ENCODE results near the gene QRICH1. TPM values are rescaled to one million over a fixed set of nuclear protein-coding genes. Genes with fewer than 3 reads are reported as not detected.

QRICH1 gene
- total RNA-seq, 1 donor from 2014 or later = 123 TPM

DNA sequence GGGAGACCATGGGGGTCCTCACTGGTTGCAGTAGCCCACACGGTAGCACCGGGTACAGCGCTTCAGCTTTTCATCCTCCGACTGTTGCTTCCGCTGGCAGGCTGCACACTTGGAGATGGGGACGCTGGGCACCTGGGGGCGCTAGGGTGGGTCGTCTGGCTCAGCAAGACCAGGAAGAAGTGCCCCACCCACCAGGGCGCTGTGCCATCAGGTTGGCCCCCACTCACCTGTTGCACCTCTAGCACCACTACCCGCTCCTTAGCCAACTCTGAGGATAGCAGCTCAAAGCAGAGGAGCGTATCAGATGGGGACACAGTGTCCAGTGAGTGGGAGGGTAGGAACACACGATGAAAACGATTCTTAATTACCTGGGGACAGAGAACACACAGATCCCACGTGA is 18.4 kb upstream of the QRICH1 start:
- H3K4me3 Mint-ChIP-seq = no peak overlapping the region
- no peak overlapping the region for H3K27ac Mint-ChIP-seq
- H3K4me1 Mint-ChIP-seq (ENCODE audit: unreplicated experiment) = no peaks in the 10 kb centered on the region
- no peak for TF ChIP-seq CTCF (conservative IDR thresholded peaks at IDR 0.05)
- peaks cover 8% of the 10 kb centered on the region for H3K36me3 Mint-ChIP-seq
- H3K27me3 Mint-ChIP-seq = no peaks in the 10 kb centered on the region
- no peaks in the 10 kb centered on the region for H3K9me3 Mint-ChIP-seq
- no peak for DNase-seq (ENCODE audit: extremely low spot score, unreplicated experiment)

- no peaks in the 10 kb centered on the region for H3K27me3 Mint-ChIP-seq
- no peak overlapping the region for H3K4me3 Mint-ChIP-seq
- H3K27ac Mint-ChIP-seq = no peak overlapping the region
- H3K4me1 Mint-ChIP-seq (ENCODE audit: unreplicated experiment) = no peaks in the 10 kb centered on the region
- no peaks in the 10 kb centered on the region for H3K9me3 Mint-ChIP-seq
- peaks cover 8% of the 10 kb centered on the region for H3K36me3 Mint-ChIP-seq
- TF ChIP-seq CTCF (conservative IDR thresholded peaks at IDR 0.05) = no peak
- DNase-seq (ENCODE audit: extremely low spot score, unreplicated experiment) = no peak
These were observed 17.5 kb upstream of the QRICH1 start for GRCh38 chr3:49111347-49111746.

- Mint-ChIP-seq H3K27me3 (no peaks in the 10 kb centered on the region), H3K4me1 (ENCODE audit: unreplicated experiment) (no peaks in the 10 kb centered on the region), H3K9me3 (no peaks in the 10 kb centered on the region), H3K4me3 (no peak overlapping the region), H3K36me3 (peaks cover 8% of the 10 kb centered on the region), H3K27ac (no peak overlapping the region)
- no peak for TF ChIP-seq CTCF (conservative IDR thresholded peaks at IDR 0.05)
- no peak for DNase-seq (ENCODE audit: extremely low spot score, unreplicated experiment)
These were observed 16.9 kb upstream of the QRICH1 start for GRCh38 chr3:49110780-49111179.

GRCh38 chr3:49108346-49108745 is 14.5 kb upstream of the QRICH1 start:
- H3K4me3 Mint-ChIP-seq = no peak overlapping the region
- H3K36me3 Mint-ChIP-seq = peaks cover 8% of the 10 kb centered on the region
- no peak for TF ChIP-seq CTCF (conservative IDR thresholded peaks at IDR 0.05)
- H3K27ac Mint-ChIP-seq = no peak overlapping the region
- no peaks in the 10 kb centered on the region for H3K27me3 Mint-ChIP-seq
- H3K4me1 Mint-ChIP-seq (ENCODE audit: unreplicated experiment) = peaks cover 10% of the 10 kb centered on the region
- no peak for DNase-seq (ENCODE audit: extremely low spot score, unreplicated experiment)
- H3K9me3 Mint-ChIP-seq = no peaks in the 10 kb centered on the region

DNA sequence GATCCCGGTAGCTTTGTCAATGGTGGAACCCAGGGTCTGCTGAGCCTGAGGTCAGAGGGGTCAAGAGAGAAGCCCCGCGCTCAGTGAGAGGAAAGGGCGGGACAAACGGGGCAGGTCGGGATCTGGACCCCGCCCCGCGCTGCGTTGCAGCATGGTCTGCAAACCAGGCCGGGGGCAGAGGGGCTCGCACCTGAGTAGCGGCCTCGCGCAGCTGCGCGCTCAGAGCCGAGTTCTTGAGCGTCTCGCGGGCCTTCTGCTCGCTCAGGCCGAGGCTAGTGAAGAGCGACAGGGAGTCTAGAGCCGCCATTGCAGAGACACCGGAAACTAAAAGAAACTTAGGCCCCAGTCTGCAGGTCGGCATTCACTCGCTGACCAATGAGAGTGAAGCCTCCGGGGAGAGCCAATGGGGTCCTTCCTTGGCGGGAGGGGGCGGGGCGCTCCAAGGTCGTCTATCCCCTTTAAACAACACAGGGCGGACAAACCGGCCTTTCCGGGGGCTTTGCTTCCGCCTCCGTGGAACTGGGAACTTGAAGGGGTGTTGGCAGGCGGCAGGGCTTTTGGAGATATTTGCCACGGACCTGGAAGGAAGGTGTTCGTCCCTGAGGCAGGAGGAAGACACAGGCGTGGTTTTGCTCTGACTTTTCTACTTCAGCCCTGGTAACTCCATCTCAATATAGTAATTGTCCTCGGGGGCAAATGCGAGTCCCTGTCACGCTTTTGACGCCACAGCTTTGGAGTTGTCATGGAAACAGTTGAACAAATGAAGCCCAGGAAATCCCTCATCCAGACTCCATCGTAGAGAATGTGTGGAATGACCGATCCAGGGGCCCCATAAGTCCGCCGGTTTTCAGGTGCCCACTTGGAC is 10.8 kb upstream of the QRICH1 start, which contains the start of gene QARS1:
QARS1 (minus strand) TSS at position 331 of the 865 bp plus-strand sequence; CDS start at position 307, 24 bp downstream.
- H3K4me3 Mint-ChIP-seq = peak within 1 kb of the TSS; percentile 95
- TF ChIP-seq CTCF (conservative IDR thresholded peaks at IDR 0.05) = no peak
- H3K9me3 Mint-ChIP-seq = no peaks in the 10 kb centered on the region
- DNase-seq (ENCODE audit: extremely low spot score, unreplicated experiment) = peak; percentile 90
- H3K27ac Mint-ChIP-seq = peak within 1 kb of the TSS; percentile 98
- H3K4me1 Mint-ChIP-seq (ENCODE audit: unreplicated experiment) = peaks cover 12% of the 10 kb centered on the region
- no peaks in the 10 kb centered on the region for H3K27me3 Mint-ChIP-seq
- H3K36me3 Mint-ChIP-seq = peaks cover 12% of the 10 kb centered on the region

Measured in type B pancreatic cell (in vitro differentiated cells).